CD14-positive monocyte (primary cell): ENCODE results near the gene CHMP4B. TPM values are rescaled to one million over a fixed set of nuclear protein-coding genes. Genes with fewer than 3 reads are reported as not detected.

Source experiments
- DNase-seq, 3 donors: peaks; one replicate each; pipeline ENCODE4 v3.0.0-alpha.2; 2011 to 2022
- H2AFZ ChIP-seq: 2 replicates; pipeline ENCODE4 v1.6.0; 2012; ENCODE audit warnings: mild to moderate bottlenecking, low read depth, low read length, inconsistent platforms; ENCODE audit not compliant: insufficient read depth, poor library complexity, severe bottlenecking
- H3K27ac ChIP-seq, 2 donors: 1 replicate in 1 of 2; 2 replicates in 1 of 2; pipeline ENCODE4 v1.5.1; 2012 to 2013; ENCODE audit warnings: low read length in 2 of 2, control low read depth in 1 of 2, inconsistent platforms in 1 of 2, low read depth in 1 of 2, mild to moderate bottlenecking in 1 of 2
- H3K27me3 ChIP-seq, 2 donors: one replicate each; pipeline versions ENCODE4 v1.6.0 to v1.6.1; 2011 to 2013; ENCODE audit warnings: low read length in 2 of 2; ENCODE audit not compliant: control insufficient read depth in 2 of 2, insufficient read depth in 2 of 2
- H3K36me3 ChIP-seq, 2 donors: replicated peaks in 1 of 2; 1 replicate in 1 of 2; 2 replicates in 1 of 2; pipeline versions ENCODE4 v1.5.1 to v1.6.1; 2012 to 2013; ENCODE audit warnings: low read length in 2 of 2, control low read depth in 1 of 2, inconsistent platforms in 1 of 2, mild to moderate bottlenecking in 1 of 2; ENCODE audit not compliant: insufficient read depth in 2 of 2, control insufficient read depth in 1 of 2
- H3K4me1 ChIP-seq, 2 donors: 1 replicate in 1 of 2; 2 replicates in 1 of 2; pipeline versions ENCODE4 v1.5.1 to v1.6.1; 2012 to 2013; ENCODE audit warnings: low read length in 2 of 2, control low read depth in 1 of 2, inconsistent platforms in 1 of 2, mild to moderate bottlenecking in 1 of 2, moderate library complexity in 1 of 2; ENCODE audit not compliant: insufficient read depth in 2 of 2, control insufficient read depth in 1 of 2
- H3K4me2 ChIP-seq: replicated peaks from 2 replicates; pipeline ENCODE3; 2012; ENCODE audit warnings: low read length, moderate library complexity, mild to moderate bottlenecking; ENCODE audit not compliant: poor library complexity, severe bottlenecking; ENCODE audit errors: extremely low read depth
- H3K4me3 ChIP-seq, 3 experiments: fragments of 200-600 bp in 1 of 3; sonication (generic) in 1 of 3; replicated peaks in 1 of 3; 1 replicate in 2 of 3; 2 replicates in 1 of 3; pipeline ENCODE4 v1.5.1; 2011 to 2013; ENCODE audit warnings: low read length in 3 of 3, mild to moderate bottlenecking in 3 of 3, control low read depth in 2 of 3, low read depth in 2 of 3, inconsistent platforms in 1 of 3, moderate library complexity in 1 of 3
- H3K79me2 ChIP-seq: 2 replicates; pipeline ENCODE4 v1.6.0; 2012; ENCODE audit warnings: mild to moderate bottlenecking, control low read depth, inconsistent platforms, low read length, moderate library complexity; ENCODE audit not compliant: insufficient read depth
- H3K9ac ChIP-seq: 2 replicates; pipeline ENCODE4 v1.6.0; 2017; ENCODE audit warnings: low read length, mild to moderate bottlenecking; ENCODE audit not compliant: insufficient read depth, poor library complexity, severe bottlenecking
- H3K9me3 ChIP-seq, 2 donors: replicated peaks in 1 of 2; 1 replicate in 1 of 2; 2 replicates in 1 of 2; pipeline versions ENCODE4 v1.5.1 to v1.6.1; 2012 to 2013; ENCODE audit warnings: low read length in 2 of 2, control low read depth in 1 of 2; ENCODE audit not compliant: control insufficient read depth in 1 of 2, insufficient read depth in 1 of 2
- H4K20me1 ChIP-seq: 2 replicates; pipeline ENCODE4 v1.6.0; 2012; ENCODE audit warnings: mild to moderate bottlenecking, low read length, control low read depth, moderate library complexity; ENCODE audit not compliant: insufficient read depth
- H3K27ac Mint-ChIP-seq, 7 donors: one replicate each; pipeline ENCODE4 v1.8.0; 2020; ENCODE audit warnings: mild to moderate bottlenecking in 7 of 7, mixed read lengths in 7 of 7, moderate library complexity in 6 of 7, inconsistent platforms in 2 of 7
- H3K27me3 Mint-ChIP-seq, 3 donors: one replicate each; pipeline ENCODE4 v1.8.0; 2021 to 2022; ENCODE audit warnings: low read depth in 3 of 3, mild to moderate bottlenecking in 3 of 3, mixed read lengths in 3 of 3, moderate library complexity in 3 of 3, inconsistent platforms in 1 of 3
- H3K36me3 Mint-ChIP-seq, 2 donors: one replicate each; pipeline ENCODE4 v1.8.0; 2020; ENCODE audit warnings: mixed read lengths in 2 of 2, inconsistent platforms in 1 of 2, mild to moderate bottlenecking in 1 of 2
- H3K4me1 Mint-ChIP-seq: one replicate; pipeline ENCODE4 v1.8.0; 2020; ENCODE audit warnings: mild to moderate bottlenecking, mixed read lengths
- H3K4me3 Mint-ChIP-seq, 2 donors: one replicate each; pipeline ENCODE4 v1.8.0; 2020; ENCODE audit warnings: mild to moderate bottlenecking in 2 of 2, mixed read lengths in 2 of 2, moderate library complexity in 1 of 2
- H3K9me3 Mint-ChIP-seq, 7 donors: one replicate each; pipeline ENCODE4 v1.8.0; 2020 to 2022; ENCODE audit warnings: mixed read lengths in 7 of 7, mild to moderate bottlenecking in 6 of 7, moderate library complexity in 6 of 7, inconsistent platforms in 2 of 7
- CTCF ChIP-seq: fragments of 200-600 bp; IDR thresholded peaks from one replicate; pipeline ENCODE4 v1.8.0; 2022; ENCODE audit warnings: antibody characterized with exemption, mild to moderate bottlenecking
- WGBS: methylation state at CpG from one replicate; pipeline ENCODE4 v1.1.5; 2013; ENCODE audit warnings: missing lambda C conversion rate; ENCODE audit not compliant: insufficient coverage; 5-methylcytosine and 5-hydroxymethylcytosine counted together
- intact Hi-C, 2 donors: fragments of 100-400 bp; cut with micrococcal nuclease; formaldehyde crosslinking; loops; one replicate each; pipeline versions ENCODE4 v1.15.0 to v1.15.1; 2023
- polyA plus RNA-seq, 3 donors: library from polyadenylated mRNA; depleted of rRNA in 1 of 3; unstranded in 2 of 3; stranded (reverse) in 1 of 3; fragments of 300-500 nt in 2 of 3; fragments of >200 nt in 1 of 3; fragmentation: Illumina TruSeq in 2 of 3; gene quantifications; 1 replicate in 2 of 3; 2 replicates in 1 of 3; pipeline ENCODE4 v1.2.3, GENCODE V29; 2012 to 2021

CHMP4B gene
- polyA plus RNA-seq, 3 donors = 7.1 to 181 (median 10.0) TPM

- H3K4me2 ChIP-seq = no peak overlapping the region
- H3K27me3 ChIP-seq = no peaks in the 10 kb centered on the region
- H4K20me1 ChIP-seq = peaks cover 99% of the 10 kb centered on the region
- Mint-ChIP-seq H3K27me3 (no peaks in the 10 kb centered on the region), H3K36me3 (peaks cover 74 to 84% of the 10 kb centered on the region in 2 donors), H3K4me1 (peaks cover 36% of the 10 kb centered on the region), H3K4me3 (no peak overlapping the region), H3K27ac (peak overlapping the region in 1 of 7 donors; percentile 21), H3K9me3 (no peaks in the 10 kb centered on the region)
- no peak overlapping the region for H3K9ac ChIP-seq
- DNase-seq = no peak
- no peak overlapping the region for H2AFZ ChIP-seq
- 100% methylated on average over 3 of the region's 3 CpGs for WGBS
- no peak overlapping the region for H3K4me3 ChIP-seq
- intact Hi-C loops = no loop called here
- no peak overlapping the region for H3K27ac ChIP-seq
- peaks cover 10 to 19% of the 10 kb centered on the region in 2 donors for H3K4me1 ChIP-seq
- TF ChIP-seq CTCF = no peak
- H3K9me3 ChIP-seq = no peaks in the 10 kb centered on the region
- H3K79me2 ChIP-seq = peaks cover 67% of the 10 kb centered on the region
- H3K36me3 ChIP-seq = peaks cover 63 to 78% of the 10 kb centered on the region in 2 donors
These were observed 39.0 kb downstream of the CHMP4B start for GRCh38 chr20:33850159-33850558.

GRCh38 chr20:33851842-33852466 is 40.8 kb downstream of the CHMP4B start:
- Mint-ChIP-seq H3K27ac (peak overlapping the region in 1 of 7 donors; percentile 52), H3K4me3 (no peak overlapping the region), H3K9me3 (no peaks in the 10 kb centered on the region), H3K36me3 (peaks cover 85 to 90% of the 10 kb centered on the region in 2 donors), H3K27me3 (no peaks in the 10 kb centered on the region), H3K4me1 (peaks cover 18% of the 10 kb centered on the region)
- DNase-seq = no peak
- no peak overlapping the region for H3K27ac ChIP-seq
- no peak overlapping the region for H3K9ac ChIP-seq
- H3K4me3 ChIP-seq = no peak overlapping the region
- intact Hi-C loops = no loop called here
- no peak overlapping the region for H2AFZ ChIP-seq
- peaks cover 5 to 8% of the 10 kb centered on the region in 2 donors for H3K4me1 ChIP-seq
- WGBS = 88% methylated on average over 7 of the region's 13 CpGs
- TF ChIP-seq CTCF = no peak
- H3K36me3 ChIP-seq = peaks cover 78 to 90% of the 10 kb centered on the region in 2 donors
- H3K9me3 ChIP-seq = no peaks in the 10 kb centered on the region
- no peak overlapping the region for H3K4me2 ChIP-seq
- peaks cover 97% of the 10 kb centered on the region for H4K20me1 ChIP-seq
- H3K79me2 ChIP-seq = peaks cover 49% of the 10 kb centered on the region
- no peaks in the 10 kb centered on the region for H3K27me3 ChIP-seq
